HFF-Myc (cell line): ENCODE measurements around the gene CLN5.

Experiments used
- DNase-seq: peaks from one replicate; pipeline ENCODE4 v3.0.0-alpha.2; 2011; ENCODE audit warnings: low read depth; ENCODE audit errors: extremely low read depth
- H3K4me3 ChIP-seq: replicated peaks from 2 replicates; pipeline ENCODE4 v1.5.1; 2011; ENCODE audit warnings: low read depth, mild to moderate bottlenecking, control low read depth, low read length
- TF ChIP-seq, protein P1 (sequence below): IDR thresholded peaks from 2 replicates; pipeline ENCODE4 v1.5.1; 2012; ENCODE audit warnings: mild to moderate bottlenecking, low read depth, low read length, control low read depth; ENCODE audit errors: missing control alignments

The CLN5 gene

DNA sequence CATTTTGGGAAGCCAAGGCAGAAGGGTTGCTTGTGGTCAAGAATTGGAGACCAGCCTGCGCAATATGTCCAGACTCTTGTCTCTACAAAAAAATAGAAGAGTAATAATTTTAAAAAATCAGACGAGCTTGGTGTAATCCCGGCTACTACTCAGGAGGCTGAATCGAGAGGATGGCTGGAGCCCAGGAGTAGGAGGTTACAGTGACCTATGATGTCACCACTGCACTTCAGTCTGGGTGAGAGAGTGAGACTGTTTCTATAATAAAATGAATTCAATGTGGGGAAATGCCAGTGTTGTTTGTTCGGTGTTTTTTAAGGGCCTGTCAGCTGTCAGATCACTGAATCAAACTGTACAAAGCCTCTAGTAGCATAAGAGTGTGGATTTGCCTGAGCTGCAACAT, 36.3 kb downstream of the CLN5 start:
- TF ChIP-seq, protein P1, sequence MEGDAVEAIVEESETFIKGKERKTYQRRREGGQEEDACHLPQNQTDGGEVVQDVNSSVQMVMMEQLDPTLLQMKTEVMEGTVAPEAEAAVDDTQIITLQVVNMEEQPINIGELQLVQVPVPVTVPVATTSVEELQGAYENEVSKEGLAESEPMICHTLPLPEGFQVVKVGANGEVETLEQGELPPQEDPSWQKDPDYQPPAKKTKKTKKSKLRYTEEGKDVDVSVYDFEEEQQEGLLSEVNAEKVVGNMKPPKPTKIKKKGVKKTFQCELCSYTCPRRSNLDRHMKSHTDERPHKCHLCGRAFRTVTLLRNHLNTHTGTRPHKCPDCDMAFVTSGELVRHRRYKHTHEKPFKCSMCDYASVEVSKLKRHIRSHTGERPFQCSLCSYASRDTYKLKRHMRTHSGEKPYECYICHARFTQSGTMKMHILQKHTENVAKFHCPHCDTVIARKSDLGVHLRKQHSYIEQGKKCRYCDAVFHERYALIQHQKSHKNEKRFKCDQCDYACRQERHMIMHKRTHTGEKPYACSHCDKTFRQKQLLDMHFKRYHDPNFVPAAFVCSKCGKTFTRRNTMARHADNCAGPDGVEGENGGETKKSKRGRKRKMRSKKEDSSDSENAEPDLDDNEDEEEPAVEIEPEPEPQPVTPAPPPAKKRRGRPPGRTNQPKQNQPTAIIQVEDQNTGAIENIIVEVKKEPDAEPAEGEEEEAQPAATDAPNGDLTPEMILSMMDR = no peak
- no peak for DNase-seq
- peak overlapping the region; percentile 81 for H3K4me3 ChIP-seq

DNA sequence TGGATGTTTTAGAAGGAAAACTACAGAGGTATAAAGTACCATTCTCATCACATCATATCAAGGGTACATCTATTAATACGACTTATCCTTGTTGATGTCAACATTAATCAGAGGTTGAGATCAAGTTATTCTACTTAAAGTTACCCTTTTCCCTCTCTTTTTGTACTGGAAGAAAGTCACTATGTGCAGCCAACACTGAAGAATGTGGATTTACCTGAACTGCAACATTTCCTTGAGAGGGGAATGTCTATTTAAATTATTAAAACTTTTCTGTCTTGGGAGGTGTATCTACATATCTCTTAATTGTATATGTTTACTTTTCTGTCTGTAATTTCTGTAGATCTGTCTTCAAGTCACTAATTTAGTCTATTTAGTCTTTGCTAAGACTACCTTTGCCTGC, 37.6 kb downstream of the CLN5 start:
- TF ChIP-seq, protein P1 = no peak
- H3K4me3 ChIP-seq = no peak overlapping the region
- no peak for DNase-seq

DNA sequence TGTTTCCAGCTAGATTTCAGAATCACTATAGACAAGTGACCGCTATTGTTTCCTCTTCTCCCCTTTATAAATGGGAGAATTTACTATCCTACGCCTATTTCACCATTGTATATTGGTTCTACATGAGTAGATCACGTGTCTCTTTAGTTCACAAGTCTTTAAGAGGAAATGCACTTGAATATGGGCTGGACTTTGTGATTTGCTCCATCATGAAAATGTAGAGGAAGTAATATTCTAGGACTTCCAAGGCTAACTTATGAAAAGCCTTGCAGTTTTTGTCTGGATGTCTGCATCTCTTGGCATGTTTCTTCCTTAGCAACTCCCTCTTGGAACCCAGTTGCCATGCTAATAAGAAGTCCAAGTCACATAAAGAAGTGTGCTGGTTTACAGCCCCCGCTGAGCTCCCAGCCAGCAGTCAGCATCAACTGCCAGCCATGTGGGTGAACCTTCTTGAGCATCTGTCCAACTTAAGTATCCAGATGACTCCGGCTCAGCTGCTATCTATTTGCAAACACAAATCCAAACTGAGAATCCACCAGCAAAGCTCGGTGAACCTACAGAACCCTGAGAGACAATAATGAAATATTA, 39.9 kb downstream of the CLN5 start:
- H3K4me3 ChIP-seq = no peak overlapping the region
- TF ChIP-seq, protein P1 = no peak
- no peak for DNase-seq

DNA sequence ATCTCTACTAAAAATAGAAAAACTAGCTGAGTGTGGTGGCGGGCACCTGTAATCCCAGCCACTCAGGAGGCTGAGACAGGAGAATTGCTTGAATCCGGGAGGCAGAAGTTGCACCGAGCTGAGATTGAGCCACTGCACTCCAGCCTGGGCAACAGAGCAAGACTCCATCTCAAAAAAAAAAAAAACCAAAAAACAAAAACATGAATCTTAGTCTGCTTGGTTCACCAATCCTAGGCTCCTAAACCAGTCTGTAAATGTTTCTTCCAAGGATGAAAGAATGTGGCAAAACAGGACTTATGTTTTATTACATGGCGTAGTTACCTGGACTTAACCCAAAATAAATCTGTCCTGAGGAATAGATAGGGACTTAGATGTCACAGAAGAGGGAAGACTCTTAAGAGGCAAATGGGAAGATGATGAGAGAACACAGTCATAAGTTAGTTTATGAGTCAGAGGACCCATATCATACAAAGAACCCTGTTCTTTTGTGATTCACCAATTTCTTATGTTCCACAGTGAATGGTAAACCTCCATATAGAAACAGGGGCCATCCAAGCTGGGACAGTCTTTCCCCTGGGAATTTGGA, 41.9 kb downstream of the CLN5 start:
- H3K4me3 ChIP-seq = no peak overlapping the region
- TF ChIP-seq, protein P1 = no peak
- DNase-seq = no peak

DNA sequence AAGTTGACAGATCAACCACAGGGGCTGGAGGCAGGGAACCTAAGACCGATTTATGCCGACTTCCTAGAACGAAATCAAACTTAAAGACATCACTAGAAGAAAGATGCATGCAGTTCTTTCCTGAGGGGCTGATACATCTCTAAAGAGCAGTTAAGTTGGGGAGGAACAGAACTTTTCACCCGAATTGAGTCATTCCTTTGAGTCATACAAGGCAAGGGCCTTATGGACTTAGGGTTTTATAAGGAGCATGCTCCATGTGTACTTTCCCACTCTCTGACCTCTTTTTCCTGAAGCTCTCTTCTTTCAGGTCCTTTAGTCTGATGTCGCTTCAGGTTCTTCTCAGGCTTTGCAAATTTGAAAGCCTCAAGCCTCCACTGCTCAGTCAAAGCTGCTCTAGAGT, 43.0 kb downstream of the CLN5 start:
- DNase-seq = no peak

DNA sequence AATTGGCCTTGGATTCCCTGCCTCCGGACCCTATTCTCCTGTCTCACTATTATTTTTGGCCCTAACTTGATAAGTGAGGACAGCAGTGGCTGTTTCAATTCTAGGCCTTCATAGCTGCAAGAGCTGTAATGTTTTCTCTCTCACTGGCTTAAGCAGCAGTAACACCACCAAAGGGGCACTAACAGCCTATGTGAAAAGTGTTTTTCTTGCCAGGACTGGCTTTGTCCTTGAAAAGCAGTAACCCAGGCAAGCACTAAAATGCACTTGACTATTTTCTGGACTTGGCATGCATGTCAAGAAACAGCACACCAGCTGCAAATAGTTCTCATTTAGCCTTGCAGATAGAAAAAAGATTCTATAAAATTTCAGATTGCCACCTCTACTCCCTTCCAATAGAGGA, 44.4 kb downstream of the CLN5 start:
- TF ChIP-seq, protein P1 = no peak
- no peak overlapping the region for H3K4me3 ChIP-seq
- no peak for DNase-seq

More for the DNA sequence above, 43.0 kb downstream of the CLN5 start:
- H3K4me3 ChIP-seq = no peak overlapping the region
- TF ChIP-seq, protein P1 = no peak
